ENCODE results near the gene VPS36.

DNA sequence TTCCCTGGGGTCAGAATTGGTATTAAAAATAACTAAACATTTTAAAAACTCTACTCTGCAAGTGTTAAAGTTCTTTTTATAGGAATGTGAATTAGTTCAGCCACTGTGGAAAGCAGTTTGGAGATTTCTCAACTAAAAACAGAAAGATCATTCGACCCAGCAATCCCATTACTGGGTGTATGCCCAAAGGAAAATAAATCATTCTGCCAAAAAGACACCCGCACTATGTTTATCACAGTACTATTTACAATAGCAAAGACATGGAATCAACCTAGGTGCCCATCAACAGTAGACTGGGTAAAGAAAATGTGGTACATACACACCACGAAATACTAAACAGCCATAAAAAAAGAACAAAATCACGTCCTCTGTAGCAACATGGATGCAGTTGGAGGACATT, 43.8 kb downstream of the VPS36 start:
- TF ChIP-seq BHLHE40 (IDR thresholded peaks at IDR 0.05; ENCODE audit: borderline replicate concordance): no peak
- TF ChIP-seq TARDBP (IDR thresholded peaks at IDR 0.05): no peak
- no peak for TF ChIP-seq FOXA1 (IDR thresholded peaks at IDR 0.05)
- no peak for TF ChIP-seq ZNF384 (IDR thresholded peaks at IDR 0.05)
- TF ChIP-seq FOXM1 (IDR thresholded peaks at IDR 0.05; ENCODE audit: borderline replicate concordance): no peak
- no peak for TF ChIP-seq L3MBTL2 (conservative IDR thresholded peaks at IDR 0.05)
- TF ChIP-seq FOXK2 (IDR thresholded peaks at IDR 0.05): no peak
- no peak for TF ChIP-seq HDGF (IDR thresholded peaks at IDR 0.05; ENCODE audit: borderline replicate concordance)
- no peak for TF ChIP-seq PKNOX1 (IDR thresholded peaks at IDR 0.05)
